Lung (tissue), 12 donors: ENCODE data around the gene CRIP2. TPM values are rescaled to one million over a fixed set of nuclear protein-coding genes. Genes with fewer than 3 reads are reported as not detected.

ENCODE experiments used
- ATAC-seq: fragments of 200-7000 bp; cut with Tn5 transposase; one replicate; pipeline ENCODE4 v1.9.1; 2020; ENCODE audit warnings: moderate number of reproducible peaks; ENCODE audit not compliant: insufficient read depth, low FRiP score
- DNase-seq, 3 donors: peaks; one replicate each; pipeline ENCODE4 v3.0.0-alpha.2; 2013 to 2017
- H3K27ac ChIP-seq, 2 donors: one replicate each; pipeline ENCODE4 v1.5.1; 2013; ENCODE audit warnings: mild to moderate bottlenecking in 2 of 2, moderate library complexity in 2 of 2, control low read depth in 1 of 2, inconsistent platforms in 1 of 2, low read depth in 1 of 2, low read length in 1 of 2
- H3K27me3 ChIP-seq, 3 donors: one replicate each; pipeline ENCODE4 v1.5.1; 2013; ENCODE audit warnings: low read length in 2 of 3; ENCODE audit not compliant: control insufficient read depth in 3 of 3, insufficient read depth in 3 of 3
- H3K36me3 ChIP-seq, 4 donors: one replicate each; pipeline ENCODE4 v1.5.1; 2013; ENCODE audit warnings: low read length in 4 of 4, mild to moderate bottlenecking in 1 of 4, moderate library complexity in 1 of 4; ENCODE audit not compliant: control insufficient read depth in 4 of 4, insufficient read depth in 4 of 4
- H3K4me1 ChIP-seq, 5 donors: one replicate each; pipeline ENCODE4 v1.5.1; 2013; ENCODE audit warnings: low read length in 5 of 5, mild to moderate bottlenecking in 2 of 5, moderate library complexity in 1 of 5; ENCODE audit not compliant: control insufficient read depth in 5 of 5, insufficient read depth in 5 of 5
- H3K4me3 ChIP-seq: one replicate; pipeline ENCODE4 v1.5.1; 2013; ENCODE audit warnings: mild to moderate bottlenecking, control low read depth, moderate library complexity
- H3K9ac ChIP-seq, 2 donors: one replicate each; pipeline ENCODE4 v1.5.1; 2013; ENCODE audit warnings: low read length in 2 of 2, control low read depth in 1 of 2; ENCODE audit not compliant: insufficient read depth in 1 of 2
- H3K9me3 ChIP-seq, 4 donors: one replicate each; pipeline ENCODE4 v1.5.1; 2013; ENCODE audit warnings: low read length in 3 of 4, mild to moderate bottlenecking in 1 of 4, moderate library complexity in 1 of 4; ENCODE audit not compliant: control insufficient read depth in 4 of 4, insufficient read depth in 3 of 4
- WGBS, 2 donors: extraction: QIAGEN DNeasy Blood & Tissue Kit; methylation state at CpG; one replicate each; pipeline ENCODE4 v1.1.7; 2013; 5-methylcytosine and 5-hydroxymethylcytosine counted together
- polyA plus RNA-seq, 2 donors: library from polyadenylated mRNA; stranded (reverse); fragments of 200-250 nt; gene quantifications; one replicate each; pipeline ENCODE4 v1.2.1, GENCODE V29; 2013
- total RNA-seq, 2 donors: library from RNA; depleted of rRNA in 1 of 2; stranded (reverse); fragments of >200 nt in 1 of 2; gene quantifications; one replicate each; pipeline ENCODE4 v1.2.1, GENCODE V29; 2014 to 2021
- TF ChIP-seq, protein P1 (sequence below): IDR thresholded peaks from 2 replicates; pipeline ENCODE4 v1.5.1; 2012; ENCODE audit warnings: mild to moderate bottlenecking; ENCODE audit errors: control extremely low read depth, extremely low read depth
- donor health status: control.
- donor health status: control.
- donor health status: Bipolar disorder and iron deficiency.
- donor health status: healthy.
- donor health status: DM: yes; HTN: yes; CAD: no.

Gene CRIP2
- total and polyA plus RNA-seq, 4 donors: 135 to 267 (median 205) TPM

- Histone ChIP-seq H3K27ac (no peak overlapping the region), H3K4me3 (no peak overlapping the region), H3K36me3 (no peaks in the 10 kb centered on the region), H3K9ac (no peak overlapping the region), H3K4me1 (no peaks in the 10 kb centered on the region), H3K27me3 (peaks cover 0 to 6% (median 0%) of the 10 kb centered on the region in 3 donors), H3K9me3 (peaks cover 0 to 2% (median 0%) of the 10 kb centered on the region in 4 donors)
- WGBS, 2 donors: 89 to 96% methylated on average over 12 of the region's 12 CpGs
- TF ChIP-seq, protein P1, sequence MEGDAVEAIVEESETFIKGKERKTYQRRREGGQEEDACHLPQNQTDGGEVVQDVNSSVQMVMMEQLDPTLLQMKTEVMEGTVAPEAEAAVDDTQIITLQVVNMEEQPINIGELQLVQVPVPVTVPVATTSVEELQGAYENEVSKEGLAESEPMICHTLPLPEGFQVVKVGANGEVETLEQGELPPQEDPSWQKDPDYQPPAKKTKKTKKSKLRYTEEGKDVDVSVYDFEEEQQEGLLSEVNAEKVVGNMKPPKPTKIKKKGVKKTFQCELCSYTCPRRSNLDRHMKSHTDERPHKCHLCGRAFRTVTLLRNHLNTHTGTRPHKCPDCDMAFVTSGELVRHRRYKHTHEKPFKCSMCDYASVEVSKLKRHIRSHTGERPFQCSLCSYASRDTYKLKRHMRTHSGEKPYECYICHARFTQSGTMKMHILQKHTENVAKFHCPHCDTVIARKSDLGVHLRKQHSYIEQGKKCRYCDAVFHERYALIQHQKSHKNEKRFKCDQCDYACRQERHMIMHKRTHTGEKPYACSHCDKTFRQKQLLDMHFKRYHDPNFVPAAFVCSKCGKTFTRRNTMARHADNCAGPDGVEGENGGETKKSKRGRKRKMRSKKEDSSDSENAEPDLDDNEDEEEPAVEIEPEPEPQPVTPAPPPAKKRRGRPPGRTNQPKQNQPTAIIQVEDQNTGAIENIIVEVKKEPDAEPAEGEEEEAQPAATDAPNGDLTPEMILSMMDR: no peak
- DNase-seq (no peak), ATAC-seq (no peak)
Measured at GRCh38 chr14:105508601-105509000, 34.0 kb downstream of the CRIP2 start.

GRCh38 chr14:105517096-105517495, 42.5 kb downstream of the CRIP2 start:
- no peak for DNase-seq
- H3K9me3 ChIP-seq: no peaks in the 10 kb centered on the region
- H3K27ac ChIP-seq: no peak overlapping the region
- H3K36me3 ChIP-seq: no peaks in the 10 kb centered on the region
- WGBS, 2 donors: 48 to 56% methylated on average over 5 of the region's 5 CpGs
- no peak overlapping the region for H3K9ac ChIP-seq
- no peak for ATAC-seq
- TF ChIP-seq, protein P1: no peak
- no peak overlapping the region for H3K4me3 ChIP-seq
- peaks cover 0 to 3% (median 3%) of the 10 kb centered on the region in 3 donors for H3K27me3 ChIP-seq
- H3K4me1 ChIP-seq: no peaks in the 10 kb centered on the region

DNA sequence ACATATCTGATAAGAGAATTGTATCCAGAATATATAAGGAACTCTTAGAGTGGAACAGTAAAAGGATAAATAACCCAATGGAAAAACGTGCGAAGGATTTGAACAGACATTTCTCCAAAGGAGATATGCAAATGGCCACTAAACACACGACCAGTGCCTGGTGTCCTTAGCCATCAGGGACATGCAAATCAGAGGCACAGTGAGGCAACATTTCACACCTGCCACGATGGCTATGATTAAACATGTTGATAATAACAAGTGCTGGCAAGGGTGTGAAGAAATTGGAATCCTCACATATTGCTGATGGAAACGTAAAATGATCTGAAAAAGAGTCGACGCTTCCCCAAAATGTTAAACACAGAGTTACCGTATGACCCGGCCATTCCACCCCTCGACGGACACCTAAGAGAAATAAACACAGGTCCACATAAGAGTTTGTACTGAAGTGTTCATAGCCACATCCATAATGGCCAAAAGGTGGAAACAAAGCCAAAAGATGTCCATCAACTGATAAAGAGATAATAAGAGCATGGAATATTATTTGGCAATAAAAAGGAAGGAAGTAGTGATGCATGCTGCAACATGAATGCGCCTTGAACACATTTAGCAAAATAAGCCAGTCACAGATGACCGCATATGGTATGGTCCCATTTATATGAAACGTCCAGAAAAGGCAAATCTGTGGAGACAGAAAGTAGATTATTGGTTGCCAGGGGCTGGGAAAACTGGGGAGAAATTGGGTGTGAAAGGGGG, 45.5 kb downstream of the CRIP2 start:
- 67 to 75% methylated on average over 14 of the region's 14 CpGs for WGBS, 2 donors
- DNase-seq (no peak), ATAC-seq (no peak)

More for the DNA sequence above, 45.5 kb downstream of the CRIP2 start:
- Histone ChIP-seq H3K9ac (no peak overlapping the region), H3K27me3 (peaks cover 0 to 4% (median 3%) of the 10 kb centered on the region in 3 donors), H3K27ac (no peak overlapping the region), H3K9me3 (no peaks in the 10 kb centered on the region), H3K4me3 (no peak overlapping the region), H3K36me3 (no peaks in the 10 kb centered on the region), H3K4me1 (no peaks in the 10 kb centered on the region)
- TF ChIP-seq, protein P1: no peak
